HG02759 (cell line): ENCODE data around the gene KIFAP3.
"Not testable (repeated sequence)": the region's sequence is repeated elsewhere in the genome, so short reads cannot be mapped to it uniquely, and the experiment has no call there.

ENCODE experiments used
- ATAC-seq: cut with Tn5 transposase; IDR thresholded peaks from one replicate; pipeline ENCODE4 v1.9.1; 2021; ENCODE audit warnings: mild to moderate bottlenecking, moderate library complexity; ENCODE audit not compliant: unreplicated experiment

The KIFAP3 gene

GRCh38 chr1:170064821-170065220 is 9.7 kb downstream of the KIFAP3 start:
- no peak for ATAC-seq

- ATAC-seq = no peak
Observed at GRCh38 chr1:170063109-170063826, 11.2 kb downstream of the KIFAP3 start.

- ATAC-seq = not testable (repeated sequence)
Observed at GRCh38 chr1:170061676-170062075, 12.8 kb downstream of the KIFAP3 start.

- ATAC-seq = not testable (repeated sequence)
Observed at GRCh38 chr1:170060015-170060520, 14.4 kb downstream of the KIFAP3 start.

- ATAC-seq = no peak
Observed at GRCh38 chr1:170049176-170049800, 25.2 kb downstream of the KIFAP3 start.

GRCh38 chr1:170048515-170048914 is 26.0 kb downstream of the KIFAP3 start:
- ATAC-seq = no peak

- ATAC-seq = no peak
Observed at GRCh38 chr1:170044187-170044586, 30.3 kb downstream of the KIFAP3 start.

GRCh38 chr1:170041423-170042192 is 32.9 kb downstream of the KIFAP3 start:
- no peak for ATAC-seq

GRCh38 chr1:170032531-170033280 is 41.8 kb downstream of the KIFAP3 start:
- ATAC-seq = no peak

GRCh38 chr1:170030212-170030611 is 44.3 kb downstream of the KIFAP3 start:
- no peak for ATAC-seq

GRCh38 chr1:170027760-170028159 is 46.7 kb downstream of the KIFAP3 start:
- no peak for ATAC-seq

GRCh38 chr1:170020859-170021258 is 53.6 kb downstream of the KIFAP3 start:
- ATAC-seq = no peak

GRCh38 chr1:170017478-170017877 is 57.0 kb downstream of the KIFAP3 start:
- ATAC-seq = no peak

- no peak for ATAC-seq
Observed at GRCh38 chr1:170012920-170013319, 61.6 kb downstream of the KIFAP3 start.

- ATAC-seq = no peak
Observed at GRCh38 chr1:170010443-170010842, 64.1 kb downstream of the KIFAP3 start.

- no peak for ATAC-seq
Observed at GRCh38 chr1:170009551-170009950, 64.9 kb downstream of the KIFAP3 start.

- not testable (repeated sequence) for ATAC-seq
Observed at GRCh38 chr1:170008745-170009144, 65.8 kb downstream of the KIFAP3 start.

GRCh38 chr1:170003270-170003835 is 71.1 kb downstream of the KIFAP3 start:
- not testable (repeated sequence) for ATAC-seq

- no peak for ATAC-seq
Observed at GRCh38 chr1:170001266-170001665, 73.2 kb downstream of the KIFAP3 start.

GRCh38 chr1:169999761-170000160 is 74.7 kb downstream of the KIFAP3 start:
- ATAC-seq = no peak
